Neuron (in vitro differentiated cells): ENCODE data around the gene RAB20.
"Not testable (repeated sequence)": the region's sequence is repeated elsewhere in the genome, so short reads cannot be mapped to it uniquely, and the experiment has no call there.

Source experiments
- H2AFZ ChIP-seq: one replicate; pipeline ENCODE4 v1.6.1; 2013; ENCODE audit warnings: low read depth, mild to moderate bottlenecking, inconsistent platforms, low read length, moderate library complexity
- H3K27me3 ChIP-seq: one replicate; pipeline ENCODE4 v1.6.1; 2013; ENCODE audit warnings: low read length; ENCODE audit not compliant: insufficient read depth
- H3K36me3 ChIP-seq: one replicate; pipeline ENCODE4 v1.6.1; 2013; ENCODE audit warnings: low read length; ENCODE audit not compliant: insufficient read depth
- H3K4me1 ChIP-seq: one replicate; pipeline ENCODE4 v1.6.1; 2013; ENCODE audit warnings: low read length; ENCODE audit not compliant: insufficient read depth
- H3K4me3 ChIP-seq: 2 replicates; pipeline ENCODE4 v1.5.1; 2013; ENCODE audit warnings: mild to moderate bottlenecking, low read length, moderate library complexity
- H3K9me3 ChIP-seq: one replicate; pipeline ENCODE4 v1.6.1; 2013; ENCODE audit warnings: low read length

RAB20 gene

DNA sequence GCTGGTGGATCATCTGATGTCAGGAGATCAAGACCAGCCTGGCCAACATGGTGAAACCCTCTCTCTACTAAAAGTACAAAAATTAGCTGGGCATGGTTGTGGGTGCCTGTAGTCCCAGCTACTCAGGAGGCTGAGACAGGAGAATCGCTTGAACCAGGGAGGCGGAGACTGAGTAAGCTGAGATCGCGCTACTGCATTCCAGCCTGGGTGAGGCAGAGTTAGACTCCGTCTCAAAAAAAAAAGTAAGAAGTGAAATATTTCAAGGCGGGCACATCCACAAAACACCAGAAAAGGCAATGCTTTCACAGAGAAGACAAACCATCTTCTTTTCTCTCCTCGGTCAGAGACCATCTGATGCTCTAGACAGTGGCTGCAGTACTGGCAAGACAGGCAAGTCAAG, 8.4 kb upstream of the RAB20 start:
- H3K36me3 ChIP-seq, H3K27me3 ChIP-seq, H3K4me3 ChIP-seq, H3K9me3 ChIP-seq, H3K4me1 ChIP-seq, H2AFZ ChIP-seq: not testable (repeated sequence)

- Histone ChIP-seq H3K4me1 (no peaks in the 10 kb centered on the region), H3K9me3 (peaks cover 3% of the 10 kb centered on the region), H3K4me3 (no peak overlapping the region), H3K36me3 (no peaks in the 10 kb centered on the region), H2AFZ (no peak overlapping the region), H3K27me3 (peaks cover 3% of the 10 kb centered on the region)
These were observed 7.1 kb upstream of the RAB20 start for GRCh38 chr13:110568612-110569011.

DNA sequence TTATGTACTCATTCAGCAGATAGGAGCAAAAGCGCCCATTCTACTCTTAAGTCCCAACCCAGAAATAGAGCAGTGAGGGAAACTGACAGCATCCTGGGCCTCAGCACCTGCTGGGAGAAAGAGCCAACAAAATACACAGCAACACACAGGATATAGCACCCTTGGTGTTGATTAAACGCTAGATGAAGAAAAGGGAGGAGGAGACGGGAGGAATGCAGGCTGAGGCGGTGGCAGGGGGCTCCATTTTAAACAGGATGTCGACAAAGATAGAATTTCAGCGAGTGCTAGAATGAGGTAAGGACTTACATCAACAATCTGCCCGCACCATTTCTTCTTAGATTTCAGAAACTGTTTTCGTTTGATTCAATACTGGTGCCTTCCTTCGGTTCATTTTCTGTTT, 4.6 kb upstream of the RAB20 start:
- Histone ChIP-seq H3K36me3 (no peaks in the 10 kb centered on the region), H3K4me3 (no peak overlapping the region), H3K4me1 (peaks cover 3% of the 10 kb centered on the region), H3K27me3 (peaks cover under 1% of the 10 kb centered on the region), H3K9me3 (no peaks in the 10 kb centered on the region), H2AFZ (no peak overlapping the region)

GRCh38 chr13:110565296-110565695, 3.8 kb upstream of the RAB20 start:
- H3K4me1 ChIP-seq: peaks cover 6% of the 10 kb centered on the region
- H3K9me3 ChIP-seq: no peaks in the 10 kb centered on the region
- H3K4me3 ChIP-seq: no peak overlapping the region
- H3K36me3 ChIP-seq: no peaks in the 10 kb centered on the region
- H2AFZ ChIP-seq: no peak overlapping the region
- peaks cover 9% of the 10 kb centered on the region for H3K27me3 ChIP-seq

DNA sequence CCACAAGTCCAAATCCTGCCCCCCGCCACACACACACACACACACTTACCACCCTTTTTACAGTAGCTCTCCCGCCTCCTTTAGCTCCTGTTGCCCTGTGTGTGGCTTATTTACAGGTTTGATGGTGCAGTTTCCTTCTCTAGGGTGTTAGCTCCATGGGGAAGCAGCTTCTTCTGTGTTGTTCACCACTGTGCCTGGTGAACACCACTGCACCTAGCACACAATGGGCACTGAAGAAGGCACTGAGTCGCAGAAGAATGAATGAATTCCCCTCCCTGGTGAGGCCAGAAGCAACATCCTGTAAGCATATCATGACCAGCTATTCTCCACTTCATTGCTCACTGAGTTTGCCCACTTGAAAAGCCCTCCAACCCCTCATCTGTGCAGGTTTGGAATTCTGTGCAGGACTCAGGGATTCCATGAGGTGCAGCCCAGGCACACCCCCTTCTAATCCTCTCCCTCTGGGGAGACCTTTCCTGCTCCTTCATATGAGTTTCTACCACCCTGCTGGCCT, 3.0 kb upstream of the RAB20 start:
- Histone ChIP-seq H3K4me3 (no peak overlapping the region), H3K27me3 (peaks cover 16% of the 10 kb centered on the region), H3K9me3 (no peaks in the 10 kb centered on the region), H3K36me3 (no peaks in the 10 kb centered on the region), H3K4me1 (peaks cover 6% of the 10 kb centered on the region), H2AFZ (no peak overlapping the region)

DNA sequence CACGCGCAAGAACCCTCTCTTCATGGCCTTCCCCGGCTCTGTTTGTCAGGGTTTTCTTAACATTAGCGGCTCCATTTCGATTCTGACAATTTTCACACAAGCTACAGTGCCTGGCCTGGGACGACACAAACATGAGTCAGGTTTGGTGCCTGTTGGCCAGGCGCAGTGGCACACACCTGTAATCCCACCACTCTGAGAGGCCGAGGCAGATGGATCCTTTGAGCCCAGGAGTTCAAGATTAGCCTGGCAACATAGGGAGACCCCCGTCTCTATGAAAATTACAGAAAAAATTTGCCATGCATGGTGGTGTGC, 1.9 kb upstream of the RAB20 start:
- Histone ChIP-seq H3K4me3 (no peak overlapping the region), H3K27me3 (peaks cover 17% of the 10 kb centered on the region), H3K36me3 (no peaks in the 10 kb centered on the region), H3K9me3 (no peaks in the 10 kb centered on the region), H2AFZ (no peak overlapping the region), H3K4me1 (peaks cover 6% of the 10 kb centered on the region)

DNA sequence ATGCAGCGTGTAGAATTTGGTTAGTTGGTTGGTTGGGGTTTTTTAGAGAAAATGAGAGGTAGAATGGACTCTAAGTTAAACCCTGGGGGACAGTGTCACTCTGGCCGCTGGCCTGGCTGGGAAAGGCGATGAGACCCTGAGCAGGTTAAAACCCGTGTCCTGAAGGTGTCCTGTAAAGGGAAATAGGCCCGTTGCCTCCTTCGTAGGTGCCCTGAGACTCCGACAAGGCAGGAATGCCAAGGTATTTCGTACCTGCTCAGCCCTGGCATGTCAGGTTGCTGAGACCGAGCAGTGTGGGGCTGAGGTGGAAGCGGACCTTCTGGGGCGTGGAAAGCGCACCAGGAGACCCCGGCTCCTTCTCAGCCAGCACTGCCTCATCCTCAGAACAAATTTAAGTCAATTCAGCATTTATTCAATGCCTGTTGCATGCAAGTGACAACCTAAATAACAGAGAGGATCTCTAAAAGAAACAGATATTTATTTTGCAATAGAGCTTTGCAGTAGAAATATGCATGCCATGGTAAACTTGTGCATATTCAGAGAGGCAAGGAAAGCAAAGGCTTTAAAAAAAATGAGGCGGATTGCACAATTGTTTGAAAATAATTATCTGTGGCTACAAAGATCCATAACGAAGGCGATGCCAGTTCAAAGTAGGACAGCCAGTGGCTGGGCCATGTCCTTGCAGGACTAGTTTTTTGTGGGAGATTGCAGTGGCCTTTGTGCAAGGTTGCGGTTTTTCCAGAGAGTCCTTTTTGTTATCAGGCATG, 1.4 kb upstream of the RAB20 start:
- Histone ChIP-seq H3K9me3 (no peaks in the 10 kb centered on the region), H3K27me3 (peaks cover 17% of the 10 kb centered on the region), H3K4me3 (peak overlapping the region; percentile 48), H3K36me3 (no peaks in the 10 kb centered on the region), H2AFZ (no peak overlapping the region), H3K4me1 (peaks cover 6% of the 10 kb centered on the region)

DNA sequence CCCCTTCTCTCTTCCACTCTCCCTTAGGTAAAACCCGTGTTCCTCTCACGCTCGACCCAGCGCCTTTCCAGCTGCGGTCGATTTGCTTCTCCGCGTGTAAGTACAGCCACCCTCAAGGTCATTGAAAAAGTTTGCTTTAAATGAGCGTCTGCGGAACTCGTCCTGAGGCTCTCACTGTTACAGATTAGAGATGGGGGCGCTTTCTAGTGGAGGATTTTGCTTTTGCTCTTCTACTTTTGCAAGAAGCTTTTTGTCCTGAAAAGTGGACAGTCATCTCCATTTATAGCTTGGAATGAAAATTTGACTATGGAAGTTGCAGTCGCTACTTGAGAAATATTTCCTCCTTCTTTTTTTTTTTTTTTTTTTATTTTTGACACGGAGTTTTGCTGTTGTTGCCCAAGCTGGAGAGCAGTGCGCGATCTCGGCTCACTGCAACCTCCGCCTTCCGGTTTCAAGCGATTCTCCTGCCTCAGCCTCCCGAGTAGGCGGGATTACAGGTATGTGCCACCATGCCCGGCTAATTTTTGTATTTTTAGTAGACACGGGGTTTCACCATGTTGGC, 595 bp upstream of the RAB20 start:
- peaks cover 6% of the 10 kb centered on the region for H3K4me1 ChIP-seq
- no peaks in the 10 kb centered on the region for H3K36me3 ChIP-seq
- peak overlapping the region; percentile 48 for H3K4me3 ChIP-seq
- peaks cover 17% of the 10 kb centered on the region for H3K27me3 ChIP-seq
- H2AFZ ChIP-seq: peak overlapping the region; percentile 86
- H3K9me3 ChIP-seq: peaks cover 2% of the 10 kb centered on the region

- H3K9me3 ChIP-seq: peaks cover 4% of the 10 kb centered on the region
- H3K36me3 ChIP-seq: no peaks in the 10 kb centered on the region
- peaks cover 17% of the 10 kb centered on the region for H3K27me3 ChIP-seq
- peaks cover 6% of the 10 kb centered on the region for H3K4me1 ChIP-seq
- H3K4me3 ChIP-seq: peak overlapping the region; percentile 48
- peak overlapping the region; percentile 86 for H2AFZ ChIP-seq
These were observed 750 bp downstream of the RAB20 start for GRCh38 chr13:110560601-110561343.

DNA sequence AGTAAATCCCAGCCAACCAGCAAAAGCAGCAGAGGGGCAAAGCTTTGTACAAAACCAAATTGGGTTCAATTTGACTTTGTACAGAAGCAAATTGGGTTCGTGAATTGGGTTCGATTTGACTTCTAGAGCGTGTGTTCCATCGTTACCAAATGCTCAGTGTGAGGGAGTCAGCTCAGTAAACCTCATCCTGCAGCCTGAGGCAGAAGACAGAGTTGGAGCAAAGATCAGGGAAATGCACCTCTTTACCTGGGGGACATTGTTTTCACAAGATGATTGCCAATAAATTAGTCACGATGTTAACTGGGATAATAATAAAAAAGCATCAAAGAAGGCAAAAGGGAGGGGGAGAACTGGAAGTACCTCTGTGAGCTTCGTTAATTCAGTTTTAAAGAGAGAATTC, 1.5 kb downstream of the RAB20 start:
- H3K4me1 ChIP-seq: peaks cover 6% of the 10 kb centered on the region
- no peaks in the 10 kb centered on the region for H3K36me3 ChIP-seq
- peaks cover 17% of the 10 kb centered on the region for H3K27me3 ChIP-seq
- no peak overlapping the region for H2AFZ ChIP-seq
- H3K9me3 ChIP-seq: peaks cover 4% of the 10 kb centered on the region
- H3K4me3 ChIP-seq: no peak overlapping the region

- H2AFZ ChIP-seq: no peak overlapping the region
- peaks cover 4% of the 10 kb centered on the region for H3K9me3 ChIP-seq
- peaks cover 17% of the 10 kb centered on the region for H3K27me3 ChIP-seq
- no peak overlapping the region for H3K4me3 ChIP-seq
- no peaks in the 10 kb centered on the region for H3K36me3 ChIP-seq
- H3K4me1 ChIP-seq: peaks cover 6% of the 10 kb centered on the region
These were observed 2.0 kb downstream of the RAB20 start for GRCh38 chr13:110559429-110559943.

DNA sequence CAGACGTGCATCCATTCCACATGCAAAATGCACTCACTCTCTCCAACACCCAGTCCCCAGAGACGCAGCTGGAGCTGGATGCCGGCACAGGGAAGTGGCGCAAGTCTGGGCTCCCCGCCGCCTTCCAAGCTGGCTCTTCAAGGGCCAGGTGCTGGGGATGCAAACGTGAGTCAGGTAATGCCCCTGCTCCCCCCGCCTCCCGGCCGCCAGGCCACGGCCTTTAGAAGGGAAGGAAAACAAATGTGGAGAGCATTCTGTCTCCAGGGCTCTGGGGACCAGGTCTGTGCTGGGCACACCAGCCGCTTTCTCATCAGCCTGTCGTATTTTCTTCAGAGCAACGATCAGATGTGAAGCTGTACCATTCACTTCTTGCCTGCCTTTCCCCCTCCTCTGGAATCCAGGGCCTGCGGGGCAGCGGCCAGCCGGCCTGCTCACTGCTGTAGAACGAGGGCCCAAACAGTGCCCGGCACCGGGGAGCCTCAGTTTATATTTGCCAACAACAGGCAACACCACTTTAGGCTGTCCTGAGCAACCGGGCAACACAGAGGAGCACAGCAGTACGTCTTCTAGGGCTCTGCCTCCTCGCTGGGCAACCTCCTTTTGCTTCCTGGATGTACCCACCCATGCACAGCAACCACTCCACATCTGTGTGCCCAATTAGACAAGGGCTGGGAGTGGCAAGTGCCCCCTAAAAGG, 3.8 kb downstream of the RAB20 start:
- Histone ChIP-seq H3K4me3 (no peak overlapping the region), H3K9me3 (peaks cover 4% of the 10 kb centered on the region), H2AFZ (no peak overlapping the region), H3K27me3 (peaks cover 17% of the 10 kb centered on the region), H3K4me1 (peaks cover 6% of the 10 kb centered on the region), H3K36me3 (no peaks in the 10 kb centered on the region)

DNA sequence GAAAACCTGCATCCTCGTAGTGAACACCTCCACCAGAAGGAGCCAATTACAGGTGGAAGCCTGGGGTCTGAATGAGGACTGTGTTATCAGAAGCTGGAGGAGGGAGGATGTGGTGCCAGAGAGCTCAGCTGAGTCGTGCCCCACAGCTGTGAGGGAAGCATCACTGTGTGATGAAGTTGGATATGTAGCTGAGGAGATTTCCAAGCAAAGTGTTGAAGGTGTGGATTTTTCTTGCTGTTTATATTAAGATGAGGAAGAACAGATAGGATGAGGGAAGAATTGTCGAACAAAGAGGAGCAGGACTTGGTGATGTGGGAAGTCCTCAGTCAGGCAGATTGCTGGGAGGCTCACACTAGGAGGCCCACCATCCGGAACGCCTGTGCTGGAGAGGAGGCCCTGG, 4.4 kb downstream of the RAB20 start:
- peaks cover 4% of the 10 kb centered on the region for H3K9me3 ChIP-seq
- peaks cover 17% of the 10 kb centered on the region for H3K27me3 ChIP-seq
- no peaks in the 10 kb centered on the region for H3K36me3 ChIP-seq
- H2AFZ ChIP-seq: no peak overlapping the region
- no peak overlapping the region for H3K4me3 ChIP-seq
- peaks cover 6% of the 10 kb centered on the region for H3K4me1 ChIP-seq
